VCaP (cell line): ENCODE measurements around the gene MAGI1.

Experiments used
- H3K27ac ChIP-seq: fragments of 450-650 bp; 2 replicates; pipeline ENCODE4 v1.5.1; 2017
- TF ChIP-seq, protein P1 (sequence below): fragments of 450-650 bp; conservative IDR thresholded peaks from 2 replicates; pipeline ENCODE4 v1.5.1; 2017; ENCODE audit warnings: mild to moderate bottlenecking, moderate library complexity

Gene MAGI1

GRCh38 chr3:65597226-65597951, 441.3 kb downstream of the MAGI1 start:
- TF ChIP-seq, protein P1, sequence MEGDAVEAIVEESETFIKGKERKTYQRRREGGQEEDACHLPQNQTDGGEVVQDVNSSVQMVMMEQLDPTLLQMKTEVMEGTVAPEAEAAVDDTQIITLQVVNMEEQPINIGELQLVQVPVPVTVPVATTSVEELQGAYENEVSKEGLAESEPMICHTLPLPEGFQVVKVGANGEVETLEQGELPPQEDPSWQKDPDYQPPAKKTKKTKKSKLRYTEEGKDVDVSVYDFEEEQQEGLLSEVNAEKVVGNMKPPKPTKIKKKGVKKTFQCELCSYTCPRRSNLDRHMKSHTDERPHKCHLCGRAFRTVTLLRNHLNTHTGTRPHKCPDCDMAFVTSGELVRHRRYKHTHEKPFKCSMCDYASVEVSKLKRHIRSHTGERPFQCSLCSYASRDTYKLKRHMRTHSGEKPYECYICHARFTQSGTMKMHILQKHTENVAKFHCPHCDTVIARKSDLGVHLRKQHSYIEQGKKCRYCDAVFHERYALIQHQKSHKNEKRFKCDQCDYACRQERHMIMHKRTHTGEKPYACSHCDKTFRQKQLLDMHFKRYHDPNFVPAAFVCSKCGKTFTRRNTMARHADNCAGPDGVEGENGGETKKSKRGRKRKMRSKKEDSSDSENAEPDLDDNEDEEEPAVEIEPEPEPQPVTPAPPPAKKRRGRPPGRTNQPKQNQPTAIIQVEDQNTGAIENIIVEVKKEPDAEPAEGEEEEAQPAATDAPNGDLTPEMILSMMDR: no peak
- no peak overlapping the region for H3K27ac ChIP-seq

DNA sequence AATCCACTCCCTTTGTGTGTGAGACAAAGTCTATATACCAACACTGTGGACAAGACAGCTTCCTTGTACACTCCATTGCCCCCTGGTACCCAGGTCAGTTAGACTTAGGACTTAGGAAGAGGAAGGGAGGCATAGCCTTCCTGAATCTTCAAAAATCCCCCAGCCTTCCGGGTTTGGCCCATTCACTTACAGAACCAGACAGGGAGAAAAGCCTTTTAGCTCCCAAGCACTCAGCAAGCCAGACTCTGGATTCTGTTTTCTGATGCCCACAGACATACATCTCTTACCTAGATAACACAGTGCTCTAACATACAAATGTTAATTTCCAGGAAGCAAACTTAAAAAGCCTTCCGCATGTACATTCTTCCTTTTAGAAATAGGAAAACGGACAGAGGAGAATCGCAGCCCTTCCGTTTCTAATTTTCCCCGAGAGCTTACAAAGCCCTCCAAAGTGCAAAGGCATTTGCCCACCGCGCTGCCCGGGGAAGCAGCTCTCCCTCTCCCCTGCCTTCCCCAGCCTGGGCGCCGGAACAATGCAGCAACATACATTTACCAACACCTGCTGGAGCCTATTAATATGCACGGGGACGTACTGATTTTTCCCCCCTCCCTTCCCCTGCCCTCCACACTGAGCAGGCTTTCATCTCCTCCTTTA, 442.0 kb downstream of the MAGI1 start:
- H3K27ac ChIP-seq: no peak overlapping the region
- TF ChIP-seq, protein P1: no peak

DNA sequence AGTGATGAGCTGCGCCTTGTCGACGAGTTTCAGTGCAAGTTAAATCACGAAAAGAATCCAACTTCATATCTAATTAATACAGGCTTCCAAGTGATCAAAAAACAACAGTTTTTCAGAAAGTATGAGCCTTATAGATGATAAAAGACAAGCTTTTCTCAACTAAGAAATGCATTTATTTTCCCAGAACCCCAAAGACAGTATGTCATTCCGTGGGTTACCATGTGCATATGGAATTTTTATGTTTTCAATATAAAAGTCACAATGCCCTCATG, 442.8 kb downstream of the MAGI1 start:
- no peak overlapping the region for H3K27ac ChIP-seq
- TF ChIP-seq, protein P1: no peak

GRCh38 chr3:65595222-65596028, 443.3 kb downstream of the MAGI1 start:
- TF ChIP-seq, protein P1: no peak
- H3K27ac ChIP-seq: no peak overlapping the region

GRCh38 chr3:65593780-65594752, 444.7 kb downstream of the MAGI1 start:
- TF ChIP-seq, protein P1: no peak
- no peak overlapping the region for H3K27ac ChIP-seq

DNA sequence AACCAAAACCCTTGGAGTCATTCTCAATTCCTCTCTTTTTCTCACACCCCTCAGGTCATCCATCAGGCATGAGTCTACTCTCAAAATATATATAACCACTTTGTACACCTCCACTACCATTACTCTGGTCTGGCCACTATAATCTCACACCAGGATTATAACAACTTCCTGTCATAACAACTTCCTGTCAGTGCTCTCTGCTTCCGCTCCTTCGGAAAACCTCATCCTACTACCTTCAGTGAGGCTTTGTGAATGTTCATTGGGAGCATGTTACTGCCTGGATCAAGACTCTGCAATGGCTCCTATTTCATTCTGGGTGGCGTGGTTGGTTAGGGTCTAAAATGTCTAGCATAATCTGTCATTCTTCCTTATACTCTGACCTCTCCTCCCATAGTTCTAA, 447.4 kb downstream of the MAGI1 start:
- H3K27ac ChIP-seq: no peak overlapping the region
- TF ChIP-seq, protein P1: no peak
